Mammary epithelial cell (primary cell): ENCODE measurements around the gene STK11IP.

Experiments used
- CTCF ChIP-seq, 2 donors: IDR thresholded peaks in 1 of 2; conservative IDR thresholded peaks in 1 of 2; 2 replicates each; pipeline ENCODE4 v1.5.1; 2011 to 2012; ENCODE audit warnings: inconsistent platforms in 2 of 2, low read length in 2 of 2, mild to moderate bottlenecking in 2 of 2, control low read depth in 1 of 2, low read depth in 1 of 2; ENCODE audit not compliant: insufficient read depth in 1 of 2; ENCODE audit errors: extremely low read depth in 1 of 2
- EZH2 ChIP-seq: IDR thresholded peaks from 2 replicates; pipeline ENCODE4 v1.6.1; 2012; ENCODE audit warnings: low read length, inconsistent platforms, borderline replicate concordance

GRCh38 chr2:219566640-219567039, 31.0 kb upstream of the STK11IP start:
- no peak for TF ChIP-seq CTCF (conservative IDR thresholded peaks at IDR 0.05 in 1 of 2, IDR thresholded peaks at IDR 0.05 in 1 of 2; ENCODE audit: extremely low read depth in 1 of 2, insufficient read depth in 1 of 2, low read depth in 1 of 2, low read length in 2 of 2)
- no peak for TF ChIP-seq EZH2
